Activated CD4-positive, CD25-positive, alpha-beta regulatory T cell treated with anti-CD3 and anti-CD28 coated beads, Interleukin-2, amount 50 U/mL, for 72 hours (primary cell): ENCODE results near the gene XRRA1.
A peak's percentile ranks its signal among the peaks of the same experiment; 100 is the strongest.
"Not testable (repeated sequence)": the region's sequence is repeated elsewhere in the genome, so short reads cannot be mapped to it uniquely, and the experiment has no call there.

ENCODE experiments used
- DNase-seq: peaks from one replicate; pipeline ENCODE4 v3.0.0; 2021

The XRRA1 gene, protein sequence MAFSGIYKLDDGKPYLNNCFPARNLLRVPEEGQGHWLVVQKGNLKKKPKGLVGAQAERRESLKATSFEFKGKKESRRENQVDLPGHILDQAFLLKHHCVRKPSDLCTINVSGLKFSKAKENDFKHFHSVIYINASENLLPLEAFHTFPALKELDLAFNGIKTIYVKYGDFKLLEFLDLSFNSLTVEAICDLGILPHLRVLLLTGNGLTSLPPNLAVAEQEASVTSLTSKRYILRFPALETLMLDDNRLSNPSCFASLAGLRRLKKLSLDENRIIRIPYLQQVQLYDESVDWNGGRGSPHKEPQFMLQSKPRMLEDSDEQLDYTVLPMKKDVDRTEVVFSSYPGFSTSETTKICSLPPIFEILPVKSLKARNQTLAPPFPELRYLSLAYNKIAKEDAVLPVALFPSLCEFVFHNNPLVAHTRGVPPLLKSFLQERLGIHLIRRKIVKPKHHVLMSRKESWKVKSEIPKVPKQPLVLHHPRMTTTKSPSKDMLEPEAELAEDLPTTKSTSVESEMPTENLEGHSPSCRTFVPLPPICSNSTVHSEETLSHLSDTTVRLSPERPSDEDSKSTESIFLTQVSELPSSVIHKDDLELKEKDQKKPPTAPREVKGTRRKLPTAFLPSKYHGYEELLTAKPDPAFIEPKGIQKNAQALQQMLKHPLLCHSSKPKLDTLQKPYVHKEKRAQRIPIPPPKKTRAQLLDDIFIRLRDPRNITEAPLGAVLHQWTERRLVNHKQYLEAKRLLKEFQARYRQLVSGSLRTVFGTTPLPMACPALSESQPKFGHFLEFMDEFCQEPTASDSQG

DNA sequence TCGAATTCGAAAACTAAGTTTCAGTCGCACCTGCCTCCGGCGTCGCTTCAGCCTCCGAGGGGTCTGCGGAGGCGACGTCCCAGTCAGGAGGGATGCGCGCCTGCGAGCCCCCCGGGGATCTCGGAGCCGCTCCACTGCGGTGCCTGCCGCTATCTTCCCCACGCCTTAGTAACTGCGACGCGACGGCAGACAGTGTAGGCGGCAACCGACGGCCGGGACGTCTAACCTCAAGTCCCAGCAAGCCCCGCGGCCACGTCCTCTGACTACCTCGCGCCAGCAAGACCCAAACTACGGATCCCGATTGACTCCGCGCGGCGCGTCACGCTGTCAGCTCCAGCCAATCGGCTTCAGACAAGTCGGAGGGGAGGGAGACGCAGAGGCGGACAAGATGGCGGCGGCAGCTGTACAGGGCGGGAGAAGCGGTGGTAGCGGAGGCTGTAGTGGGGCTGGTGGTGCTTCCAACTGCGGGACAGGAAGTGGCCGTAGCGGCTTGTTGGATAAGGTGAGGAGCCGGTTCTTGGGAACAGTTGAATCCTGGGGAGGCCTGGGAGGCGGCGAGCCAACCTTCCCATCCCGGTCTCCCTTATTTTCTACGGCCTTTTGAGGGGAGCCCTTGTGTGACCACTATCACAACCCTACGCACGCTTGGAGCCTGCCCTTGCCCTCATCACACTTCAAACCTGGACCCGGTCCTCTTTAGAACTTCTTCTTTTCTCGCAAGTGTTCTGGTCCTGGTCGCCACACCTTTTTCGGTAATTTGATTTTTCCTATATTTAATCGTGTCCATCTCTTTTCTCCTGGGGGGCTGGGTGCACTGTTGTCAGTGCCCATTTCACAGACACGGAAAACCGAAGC is at the start of gene XRRA1, which contains the start of gene SPCS2:
Gene XRRA1 (minus strand): TSS at position 194 of the 855 bp plus-strand sequence. CDS start 8,213 bp downstream, outside the sequence.
Gene SPCS2 (plus strand): TSS at position 369 of the 855 bp plus-strand sequence. CDS start 20 bp downstream, at position 389.
- DNase-seq = peak; percentile 95

DNA sequence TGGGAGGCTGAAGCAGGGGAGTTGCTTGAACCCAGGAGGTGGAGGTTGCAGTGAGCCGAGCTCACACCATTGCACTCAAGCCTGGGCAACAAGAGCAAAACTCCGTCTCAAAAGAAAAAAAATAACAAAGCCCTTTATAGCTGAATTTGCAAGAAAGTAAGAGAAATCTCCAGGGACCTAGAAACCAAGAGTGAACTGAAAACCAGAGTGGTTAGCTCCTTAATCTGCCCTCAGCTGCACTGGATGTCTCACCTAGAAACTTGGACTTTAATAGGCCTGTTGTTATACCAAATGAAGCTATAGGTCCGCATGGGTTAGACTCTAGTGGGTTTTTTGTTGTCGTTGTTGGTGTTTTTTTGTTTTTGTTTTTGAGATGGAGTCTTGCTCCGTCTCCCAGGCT is 44.0 kb upstream of the XRRA1 start:
- DNase-seq = no peak

DNA sequence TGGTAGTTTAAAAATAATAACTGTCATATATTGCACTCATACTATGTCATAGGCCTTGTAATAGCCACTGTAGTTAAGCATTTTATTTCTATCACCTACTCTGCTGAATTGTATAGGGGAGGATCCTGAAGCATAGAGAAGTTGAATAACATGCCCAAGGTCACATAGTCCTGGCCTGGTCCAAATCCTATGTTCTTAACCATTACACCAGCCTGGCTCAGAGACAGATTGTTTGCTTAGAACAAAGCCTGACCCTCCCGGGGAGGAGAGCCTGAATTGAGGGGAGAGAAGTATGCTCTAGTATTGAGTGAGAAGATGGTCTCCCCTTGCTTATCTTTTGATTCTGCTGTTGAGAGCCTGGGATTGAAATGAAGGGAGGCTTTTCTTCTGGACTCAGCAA is 42.0 kb upstream of the XRRA1 start:
- no peak for DNase-seq

DNA sequence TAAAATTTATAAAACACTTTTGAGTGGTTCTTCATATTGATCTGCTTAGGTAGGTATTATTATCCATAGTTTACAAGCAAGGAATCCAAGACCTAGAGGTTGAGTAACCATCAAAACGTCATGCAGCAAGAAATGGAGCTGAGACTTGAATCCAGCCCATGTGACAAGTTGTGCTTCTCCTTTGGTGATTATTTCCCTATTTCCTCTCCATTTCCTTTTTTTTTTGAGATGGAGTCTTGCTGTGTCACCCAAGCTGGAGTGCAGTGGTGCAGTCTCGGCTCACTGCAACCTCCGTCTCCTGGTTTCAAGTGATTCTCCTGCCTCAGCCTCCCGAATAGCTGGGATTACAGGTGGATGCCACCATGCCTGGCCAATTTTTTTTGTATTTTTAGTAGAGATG is 41.3 kb upstream of the XRRA1 start:
- not testable (repeated sequence) for DNase-seq

DNA sequence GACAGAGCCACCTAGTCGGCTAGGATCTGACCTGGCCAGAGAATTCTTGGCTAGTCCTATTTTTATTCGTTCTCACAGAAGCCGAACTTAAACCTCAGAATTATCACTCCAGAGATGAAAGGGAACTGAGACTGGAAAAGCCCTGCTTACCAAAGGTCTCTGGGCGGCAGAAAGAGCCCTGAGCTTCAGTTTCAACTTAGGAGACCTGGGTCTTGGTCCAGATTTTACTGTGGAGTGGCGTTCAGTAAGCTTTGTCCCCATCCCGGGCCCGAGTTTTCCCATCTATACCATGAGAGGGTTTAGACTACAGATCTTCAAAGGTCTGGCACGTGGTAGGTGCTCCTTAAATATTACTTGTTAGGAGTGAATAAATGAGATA is 40.4 kb upstream of the XRRA1 start:
- DNase-seq = no peak

DNA sequence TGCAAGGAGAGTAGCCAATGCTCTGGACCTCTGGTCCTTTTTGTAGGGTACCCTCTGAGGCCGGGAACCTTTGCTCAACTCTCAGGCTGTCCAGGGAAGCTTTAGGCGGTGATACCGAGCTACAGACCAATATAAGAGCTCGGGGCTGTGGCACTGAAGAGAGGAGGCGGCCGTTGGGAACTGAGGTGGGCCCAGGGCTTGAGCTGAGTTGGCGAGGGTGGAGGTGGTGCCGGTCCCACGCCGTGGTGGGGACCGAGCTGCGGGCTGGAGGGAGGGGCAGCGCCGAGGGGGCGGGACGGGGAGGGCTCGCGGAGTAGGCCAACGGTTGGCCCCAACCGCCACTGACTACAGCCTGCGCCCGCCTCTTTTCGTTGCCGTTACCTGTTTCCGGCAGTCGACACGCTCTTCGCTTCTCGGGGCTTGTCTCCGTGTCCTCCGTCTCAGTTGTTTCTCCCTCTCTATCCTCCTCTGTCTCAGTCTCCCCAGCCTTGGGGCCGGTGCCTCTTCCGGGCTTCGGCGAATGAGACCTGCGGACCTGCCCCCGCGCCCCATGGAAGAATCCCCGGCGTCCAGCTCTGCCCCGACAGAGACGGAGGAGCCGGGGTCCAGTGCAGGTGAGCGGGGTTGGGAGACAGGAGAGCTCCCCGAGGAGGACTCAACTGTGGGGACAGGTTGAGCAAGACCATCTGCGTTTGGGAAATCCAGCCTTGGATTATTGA is 39.8 kb upstream of the XRRA1 start, which contains the start of gene NEU3:
Gene NEU3 (plus strand): TSS at position 393 of the 719 bp plus-strand sequence. CDS start 128 bp downstream, at position 521.
- peak; percentile 80 for DNase-seq

DNA sequence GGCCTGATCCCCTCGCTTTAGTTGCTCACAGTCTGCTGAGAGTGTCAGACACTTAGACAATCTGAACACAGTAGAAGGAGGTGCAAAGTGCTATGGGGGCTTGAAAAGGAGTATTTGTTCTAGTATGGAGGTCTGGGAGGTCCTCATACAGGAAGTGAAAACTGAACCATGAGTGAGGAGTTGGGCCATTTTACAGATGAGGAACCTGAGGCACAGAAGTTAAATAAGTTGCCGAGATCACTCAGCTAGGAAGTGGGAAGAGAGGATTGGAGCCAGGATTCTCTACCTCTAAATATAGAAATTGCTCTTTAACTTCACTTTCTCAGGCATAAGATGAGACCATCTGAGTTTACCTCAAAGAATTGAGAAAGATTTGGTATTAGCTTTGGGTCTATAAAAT is 35.8 kb upstream of the XRRA1 start:
- DNase-seq = no peak

DNA sequence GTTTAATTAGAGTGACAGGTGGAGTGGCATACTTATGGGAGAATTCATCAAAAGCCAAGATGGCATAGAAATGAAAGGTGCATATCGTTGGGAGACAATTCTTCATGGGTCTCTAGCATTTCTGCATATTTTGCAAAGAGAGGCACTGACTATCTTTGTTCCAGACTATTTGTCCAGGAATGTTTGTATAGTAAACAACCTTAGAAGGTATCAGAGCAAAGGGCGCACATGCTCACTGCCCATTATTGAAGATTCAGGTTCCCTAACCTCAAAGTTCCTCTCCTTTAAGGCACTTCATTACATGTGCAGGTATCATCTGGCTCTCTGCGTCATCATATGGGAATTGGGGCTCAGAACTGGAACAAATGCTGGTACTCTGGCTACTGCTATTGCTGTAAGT is 35.2 kb upstream of the XRRA1 start:
- no peak for DNase-seq

DNA sequence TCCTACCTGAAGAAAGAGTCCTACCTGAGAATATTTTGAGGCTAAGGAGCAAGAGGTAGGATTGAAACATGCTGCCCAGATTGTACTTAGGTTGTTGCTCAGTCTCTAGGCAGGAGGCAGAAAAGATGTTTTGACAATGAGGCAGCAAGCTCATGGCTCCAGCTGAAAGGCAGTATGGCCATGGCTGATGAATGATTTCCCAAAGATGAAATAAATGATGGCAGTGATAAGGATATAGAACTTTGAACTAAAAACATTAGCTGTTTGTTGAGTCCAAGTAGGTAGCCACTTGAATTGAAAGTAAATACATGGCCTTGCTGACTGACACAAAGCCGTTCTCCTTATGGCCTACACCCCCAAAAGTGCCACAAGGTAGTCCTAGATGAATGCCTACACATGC is 33.0 kb upstream of the XRRA1 start:
- no peak for DNase-seq

DNA sequence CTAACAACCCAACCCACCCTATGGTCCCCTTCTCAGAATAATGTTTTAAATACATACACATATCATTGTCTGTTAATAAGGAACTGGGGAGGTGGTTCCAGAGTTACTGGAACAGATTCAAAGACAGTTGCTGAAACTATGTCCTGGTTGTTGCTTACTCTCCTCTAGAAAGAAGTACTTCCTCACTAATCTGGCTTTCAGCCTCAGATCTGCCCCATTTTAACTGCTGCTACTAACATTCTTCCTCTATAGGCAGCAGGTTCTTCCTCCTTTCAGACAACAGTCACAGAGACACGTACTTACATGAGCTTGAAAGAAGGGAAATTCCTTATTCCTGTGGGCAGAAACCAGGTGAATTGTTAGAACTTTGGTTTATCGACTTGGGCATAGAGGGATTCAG is 31.7 kb upstream of the XRRA1 start:
- DNase-seq = no peak

DNA sequence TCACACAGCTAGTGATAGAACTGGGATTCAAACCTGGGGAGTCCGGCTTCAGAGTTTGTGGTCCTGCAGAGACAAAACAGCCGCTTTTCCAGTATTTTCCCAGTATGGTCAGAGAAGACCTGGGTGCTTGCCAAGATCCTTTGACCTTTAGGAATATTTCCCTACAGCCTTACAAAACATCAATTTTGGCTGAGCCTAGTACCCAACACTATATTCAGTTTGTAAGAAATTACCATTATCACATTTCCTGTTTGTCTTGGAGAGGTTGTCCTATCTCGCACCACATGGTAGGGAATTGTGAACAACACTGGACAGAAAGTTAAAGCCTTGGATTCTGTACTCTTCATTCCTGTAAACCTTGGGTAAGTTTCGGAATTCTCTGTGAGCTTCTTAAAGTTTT is 29.1 kb upstream of the XRRA1 start:
- DNase-seq = no peak

DNA sequence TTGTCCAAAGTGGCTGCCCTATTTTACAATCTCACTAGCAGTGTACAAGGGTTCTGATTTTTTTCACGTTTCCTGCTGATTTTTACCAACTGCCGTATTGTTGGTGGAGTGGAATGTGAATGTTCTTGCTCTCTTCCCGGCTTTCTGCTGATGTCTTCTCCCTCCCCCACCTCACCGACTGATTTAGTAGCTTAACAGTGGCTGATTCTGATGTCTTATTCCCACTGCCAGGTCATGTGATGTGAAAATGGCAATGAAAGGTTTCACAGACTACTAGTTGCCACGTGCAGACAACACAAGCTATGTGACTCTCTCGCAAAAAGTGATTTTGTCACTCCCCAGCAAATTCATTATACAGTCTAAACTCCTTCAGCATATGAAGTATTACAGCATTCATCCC is 22.5 kb upstream of the XRRA1 start:
- DNase-seq = no peak

DNA sequence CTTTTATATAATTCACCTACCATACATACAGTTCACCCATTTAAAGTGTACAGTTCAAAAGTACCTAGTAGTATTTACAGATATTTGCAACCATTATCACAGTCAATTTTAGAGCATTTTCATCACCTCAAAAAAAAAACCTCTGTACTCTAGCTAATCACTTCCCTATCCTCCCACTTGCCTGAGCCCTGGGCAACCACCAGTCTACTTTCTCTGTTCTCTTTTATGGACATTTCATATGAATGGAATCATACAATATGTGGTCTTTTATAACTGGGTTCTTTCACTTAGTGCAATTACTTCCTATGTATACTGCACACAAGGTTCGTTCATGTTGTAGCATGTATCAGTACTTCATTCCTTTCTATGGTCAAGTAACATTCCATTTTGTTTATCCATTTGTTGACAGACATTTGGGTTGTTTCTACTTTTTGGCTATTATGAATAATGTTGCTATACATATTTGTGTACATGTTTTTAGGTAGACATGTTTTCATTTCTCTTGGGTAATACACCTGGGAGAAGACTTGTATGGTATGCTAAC is 22.0 kb upstream of the XRRA1 start:
- DNase-seq = no peak

DNA sequence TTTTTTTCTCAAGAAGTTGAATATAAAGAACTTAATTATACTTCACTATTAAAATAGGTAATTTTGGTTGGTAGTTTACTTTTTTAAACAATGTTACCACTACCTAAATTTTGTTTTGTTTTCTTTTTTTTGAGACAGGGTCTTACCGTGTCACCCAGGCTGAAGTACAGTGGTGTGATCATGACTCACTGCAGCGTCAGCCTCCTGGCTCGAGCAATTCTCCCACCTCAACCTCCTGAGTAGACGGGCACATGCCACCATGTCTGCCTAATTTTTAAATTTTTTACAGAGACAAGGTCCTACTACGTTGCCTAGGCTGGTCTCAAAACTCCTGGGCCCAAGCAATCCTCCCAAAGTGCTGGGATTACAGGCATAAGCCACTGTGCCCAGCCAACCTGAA is 17.8 kb upstream of the XRRA1 start:
- DNase-seq = no peak

DNA sequence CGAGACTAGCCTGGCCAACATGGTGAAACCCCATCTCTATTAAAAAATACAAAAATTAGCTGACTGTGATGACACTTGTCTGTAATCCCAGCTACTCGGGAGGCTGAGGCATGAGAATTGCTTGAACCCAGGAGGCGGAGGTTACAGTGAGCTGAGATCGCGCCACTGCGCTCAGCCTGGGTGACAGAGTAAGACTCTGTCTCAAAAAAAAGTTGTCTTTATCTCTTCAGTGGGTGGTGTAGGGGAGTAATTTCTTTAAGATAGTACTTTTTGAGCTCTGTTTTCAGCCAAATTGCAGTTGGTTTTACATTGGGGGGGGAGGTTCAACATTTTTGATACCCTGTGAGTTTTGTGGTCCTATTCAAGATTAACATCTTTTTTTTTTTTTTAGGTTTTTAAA is 11.2 kb upstream of the XRRA1 start:
- not testable (repeated sequence) for DNase-seq

DNA sequence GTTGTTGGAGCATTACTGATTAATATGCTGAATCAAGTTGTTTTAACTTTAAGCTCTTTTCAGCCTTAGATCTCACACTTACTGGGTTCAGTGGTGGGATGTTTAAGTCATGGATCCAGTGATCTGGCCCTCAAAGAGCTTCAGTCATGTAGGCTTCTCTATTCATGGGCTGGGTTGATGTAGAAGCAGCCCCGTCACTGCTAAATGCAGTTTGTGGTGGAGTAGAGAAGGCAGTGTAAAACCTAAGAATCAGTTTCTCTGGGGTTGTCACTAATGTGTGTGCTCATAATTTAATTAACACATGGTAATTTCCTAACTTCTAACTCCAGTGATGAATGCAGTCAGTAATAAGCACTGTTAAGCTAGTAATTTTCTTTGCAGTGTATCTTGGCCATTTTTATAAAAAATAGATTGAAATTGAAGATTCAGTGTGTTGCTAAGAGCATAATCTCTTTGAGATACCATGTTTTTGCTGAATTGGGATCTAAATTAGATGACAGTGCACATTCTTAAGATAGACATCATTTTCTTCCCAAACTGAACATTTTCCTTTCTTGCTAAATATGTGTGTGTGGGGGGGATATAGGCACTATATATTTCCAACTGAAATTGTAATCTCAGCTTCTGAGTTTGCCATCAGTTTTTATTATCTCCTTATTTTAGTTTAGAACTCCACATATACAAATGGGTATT is 9.2 kb upstream of the XRRA1 start:
- DNase-seq = no peak

DNA sequence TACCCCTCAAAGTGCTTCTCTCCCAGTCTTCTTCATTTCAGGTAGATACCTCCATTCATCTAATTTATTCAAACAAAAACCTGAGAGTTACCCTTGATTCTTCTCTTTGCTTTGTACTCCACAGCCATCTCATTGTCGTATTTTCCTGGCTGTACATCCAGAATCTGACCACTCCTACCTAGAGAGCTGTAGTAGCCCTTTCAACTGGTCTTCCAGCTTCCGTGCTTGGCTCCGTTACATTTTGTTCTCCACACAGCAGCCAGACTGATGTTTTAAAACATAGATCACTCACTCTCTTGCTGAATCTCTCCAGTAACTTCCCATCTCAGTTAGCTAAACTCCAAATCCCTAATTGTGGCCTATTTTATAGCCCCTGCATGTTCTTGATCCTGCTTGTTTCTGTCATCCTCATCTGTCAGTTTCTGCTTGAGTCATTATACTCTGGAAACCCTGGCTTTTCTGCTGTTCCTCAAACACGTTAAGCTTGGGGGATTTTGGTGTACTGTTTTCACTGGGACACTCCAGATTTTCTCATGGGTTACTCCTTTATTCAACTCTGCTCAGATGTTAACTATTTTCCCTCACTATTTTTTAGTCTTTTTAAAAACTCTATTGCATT is 7.6 kb upstream of the XRRA1 start:
- no peak for DNase-seq

DNA sequence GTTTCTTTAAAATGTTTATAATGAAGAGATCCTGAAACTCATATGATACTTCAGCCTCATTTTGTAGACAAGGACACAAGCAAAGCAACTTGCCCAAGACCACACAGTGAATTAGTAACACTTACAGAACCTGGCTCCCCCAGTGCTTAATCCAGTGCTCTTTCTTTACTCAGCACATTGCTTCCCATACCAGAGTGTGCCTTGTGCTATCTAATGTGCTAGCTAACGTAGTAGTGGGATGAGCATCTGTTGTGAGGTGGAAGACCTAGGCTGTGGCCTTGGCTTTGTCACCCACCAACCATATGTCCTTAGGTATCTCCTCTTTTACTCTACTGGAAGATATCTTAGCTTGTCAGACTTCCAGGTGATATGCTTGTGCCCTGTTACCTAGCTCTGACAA is 5.3 kb upstream of the XRRA1 start:
- no peak for DNase-seq

DNA sequence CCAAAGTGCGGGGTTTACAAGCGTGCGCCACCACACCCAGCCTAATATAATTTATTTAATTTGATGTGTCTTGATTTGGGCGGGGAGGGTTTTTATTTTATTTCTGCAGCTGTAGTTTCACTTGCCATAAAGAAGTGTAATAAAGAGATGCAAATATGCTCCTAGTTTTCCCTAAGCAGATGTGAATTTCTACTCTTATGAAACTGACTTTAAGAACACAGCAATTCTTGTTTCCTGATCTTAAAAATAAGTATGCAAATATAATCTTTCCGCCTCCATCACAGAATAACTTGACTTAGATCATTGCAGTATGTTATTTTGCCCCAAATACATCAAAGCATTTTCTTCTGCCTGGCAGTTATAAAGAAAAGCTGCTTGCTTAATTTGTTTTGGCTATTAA is 4.6 kb upstream of the XRRA1 start:
- no peak for DNase-seq

DNA sequence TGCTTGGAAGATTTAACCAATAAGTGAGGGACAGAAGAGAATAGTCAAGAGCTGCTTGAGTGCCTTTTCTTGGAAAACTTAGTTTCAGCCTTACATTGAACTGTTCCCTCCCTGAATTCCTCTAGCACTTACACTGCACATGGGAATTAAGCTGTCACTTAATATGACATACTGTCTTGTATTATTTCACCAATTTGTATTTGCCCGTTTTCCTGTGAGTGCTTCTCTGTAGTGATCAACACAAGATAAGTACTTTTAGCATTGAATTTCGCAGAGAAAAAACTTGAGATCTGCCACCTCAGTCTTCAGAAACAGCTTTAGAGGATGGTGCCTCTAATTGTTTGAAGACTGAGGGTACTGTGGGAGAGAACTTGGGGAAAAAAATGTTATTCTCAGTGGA is 3.9 kb upstream of the XRRA1 start:
- DNase-seq = no peak

DNA sequence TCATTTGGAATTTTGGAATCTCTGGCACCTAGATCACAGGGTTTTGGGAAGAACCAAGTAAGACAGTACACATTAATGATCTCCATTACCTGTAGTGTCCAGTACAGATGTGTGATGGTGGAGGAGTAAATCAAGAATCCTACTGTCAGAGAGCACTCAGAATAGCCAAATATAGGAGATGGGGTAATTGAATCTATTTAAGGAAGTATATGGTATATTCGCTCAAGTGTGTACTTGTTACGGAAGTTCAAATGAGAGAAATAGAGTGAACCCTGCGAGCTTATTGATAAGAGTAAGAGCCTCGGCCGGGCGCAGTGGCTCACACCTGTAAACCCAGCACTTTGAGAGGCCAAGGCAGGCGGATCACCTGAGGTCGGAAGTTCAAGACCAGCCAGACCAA is 2.3 kb upstream of the XRRA1 start:
- DNase-seq = no peak
